Measurements from ENCODE around the gene SEMA7A.

GRCh38 chr15:74464897-74465296 is 31.1 kb upstream of the SEMA7A start:
- no peak for TF ChIP-seq POLR2A (IDR thresholded peaks at IDR 0.05; ENCODE audit: extremely low read depth, insufficient read length)
- no peak for TF ChIP-seq CTCF (IDR thresholded peaks at IDR 0.05; ENCODE audit: low read depth, low read length)
- TF ChIP-seq, protein P1, sequence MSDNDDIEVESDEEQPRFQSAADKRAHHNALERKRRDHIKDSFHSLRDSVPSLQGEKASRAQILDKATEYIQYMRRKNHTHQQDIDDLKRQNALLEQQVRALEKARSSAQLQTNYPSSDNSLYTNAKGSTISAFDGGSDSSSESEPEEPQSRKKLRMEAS (IDR thresholded peaks at IDR 0.05; ENCODE audit: low read depth, low read length), result no peak
- no peak for TF ChIP-seq MYC (IDR thresholded peaks at IDR 0.05; ENCODE audit: low read depth, low read length)
